HG03039 (cell line): ENCODE results near the gene CFAP91.

ENCODE experiments used
- ATAC-seq: cut with Tn5 transposase; IDR thresholded peaks from one replicate; pipeline ENCODE4 v1.9.1; 2021; ENCODE audit warnings: mild to moderate bottlenecking, moderate library complexity; ENCODE audit not compliant: unreplicated experiment

The CFAP91 gene

DNA sequence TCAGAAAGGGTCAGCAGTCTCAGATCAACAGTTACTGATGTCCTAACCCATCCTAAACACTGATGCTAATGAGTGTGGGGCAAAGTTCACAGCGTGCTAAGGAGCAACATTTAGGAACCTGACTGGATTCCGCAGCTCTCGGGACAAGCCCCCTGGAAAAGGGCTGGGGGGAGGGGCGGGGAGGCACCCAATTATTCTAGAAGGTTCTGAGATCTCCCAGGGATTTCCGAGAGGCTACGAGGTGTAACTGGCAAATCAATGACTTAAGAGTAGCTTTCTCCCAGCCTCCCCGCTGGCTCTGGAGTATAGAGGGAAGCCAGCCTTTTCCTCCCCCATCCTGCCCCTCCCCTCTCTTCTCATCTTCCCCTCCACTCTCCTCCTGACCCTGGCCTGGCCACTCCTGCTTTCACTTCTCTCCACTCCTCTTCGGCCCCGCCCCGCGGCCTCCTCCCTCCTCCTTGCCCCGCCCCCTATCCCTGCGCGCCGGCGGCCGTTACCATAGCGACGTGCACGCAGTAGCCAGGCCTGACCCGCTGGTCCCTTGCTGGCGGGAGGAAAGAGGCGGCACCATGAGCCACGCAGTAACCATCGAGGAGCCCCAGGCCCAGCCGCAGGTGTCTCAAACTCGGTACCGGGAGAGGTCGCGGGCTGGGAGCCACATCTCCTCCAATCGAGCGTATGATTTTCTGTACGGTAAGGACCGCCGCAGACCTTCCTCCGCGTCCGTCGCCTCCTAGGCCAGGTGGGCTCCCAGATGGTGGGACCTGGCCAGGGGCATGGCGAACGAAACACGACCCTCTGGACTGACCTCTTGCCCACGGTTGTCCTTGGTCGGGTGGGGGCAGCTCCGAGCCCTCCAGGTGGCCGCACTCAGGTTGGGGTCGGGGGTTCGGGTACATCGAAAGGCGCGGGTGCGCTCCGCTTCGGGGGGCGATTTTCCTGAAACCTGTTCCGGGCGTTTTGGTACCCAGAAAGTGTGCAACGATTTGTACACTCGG lies at the start of gene CFAP91:
CFAP91 (plus strand) TSS at position 493 of the 998 bp plus-strand sequence; CDS start at position 570, 77 bp downstream.
- peak; percentile 89 for ATAC-seq

- no peak for ATAC-seq
These were observed 48.9 kb upstream of the CFAP91 start for GRCh38 chr3:119653876-119654275.

GRCh38 chr3:119657887-119658702 lies 44.7 kb upstream of the CFAP91 start:
- ATAC-seq: no peak

DNA sequence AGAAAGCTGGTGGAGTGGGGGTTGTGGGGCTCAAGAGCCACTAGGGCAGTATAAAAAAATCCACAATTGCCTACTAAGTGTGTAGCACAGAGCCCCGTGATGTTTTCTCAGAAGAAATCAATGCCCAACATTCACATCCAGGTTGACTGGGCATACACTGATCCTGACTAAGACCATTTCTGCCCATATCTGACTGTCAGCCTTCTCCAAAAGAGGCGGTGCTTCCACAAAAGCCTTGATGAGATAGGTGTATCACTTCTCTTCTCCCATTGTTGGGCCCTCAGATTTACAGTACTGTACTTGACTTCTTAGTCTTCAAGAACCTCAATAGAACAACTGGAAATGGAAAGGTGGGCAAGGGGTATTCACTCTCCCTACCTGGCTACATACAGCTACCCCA lies 43.8 kb upstream of the CFAP91 start:
- no peak for ATAC-seq

DNA sequence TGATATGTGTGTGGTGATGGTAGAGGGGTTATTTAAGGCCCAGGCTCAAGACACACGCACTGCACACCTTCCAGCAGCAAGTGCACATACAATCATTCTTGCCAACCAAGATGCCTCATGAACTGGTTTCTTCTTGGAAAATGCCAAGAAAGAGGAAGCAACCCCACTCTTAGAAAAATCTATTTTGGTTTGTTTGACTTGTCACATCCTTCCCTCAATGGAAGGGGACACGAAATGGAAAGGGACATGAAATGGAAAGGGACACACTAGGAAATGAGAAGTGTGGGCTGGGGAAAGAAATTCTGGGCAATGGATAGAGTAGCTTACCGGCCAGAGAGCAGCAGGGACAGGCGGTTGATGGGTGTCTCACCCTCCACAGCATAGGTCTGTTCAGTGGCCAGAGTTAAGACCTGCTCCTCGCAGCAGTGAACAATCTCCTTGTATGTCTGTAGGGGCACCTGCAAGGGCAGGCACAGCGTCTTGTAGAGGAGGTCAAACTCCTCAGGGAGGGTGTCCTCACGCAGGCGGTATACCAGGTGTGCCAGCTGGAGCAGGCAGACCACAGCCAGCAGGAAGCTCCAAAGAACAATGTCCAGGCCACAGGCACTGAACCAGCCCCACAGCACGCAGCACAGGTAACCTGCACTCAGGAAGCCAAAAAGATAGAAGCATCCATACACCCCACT lies 43.1 kb upstream of the CFAP91 start:
- no peak for ATAC-seq

DNA sequence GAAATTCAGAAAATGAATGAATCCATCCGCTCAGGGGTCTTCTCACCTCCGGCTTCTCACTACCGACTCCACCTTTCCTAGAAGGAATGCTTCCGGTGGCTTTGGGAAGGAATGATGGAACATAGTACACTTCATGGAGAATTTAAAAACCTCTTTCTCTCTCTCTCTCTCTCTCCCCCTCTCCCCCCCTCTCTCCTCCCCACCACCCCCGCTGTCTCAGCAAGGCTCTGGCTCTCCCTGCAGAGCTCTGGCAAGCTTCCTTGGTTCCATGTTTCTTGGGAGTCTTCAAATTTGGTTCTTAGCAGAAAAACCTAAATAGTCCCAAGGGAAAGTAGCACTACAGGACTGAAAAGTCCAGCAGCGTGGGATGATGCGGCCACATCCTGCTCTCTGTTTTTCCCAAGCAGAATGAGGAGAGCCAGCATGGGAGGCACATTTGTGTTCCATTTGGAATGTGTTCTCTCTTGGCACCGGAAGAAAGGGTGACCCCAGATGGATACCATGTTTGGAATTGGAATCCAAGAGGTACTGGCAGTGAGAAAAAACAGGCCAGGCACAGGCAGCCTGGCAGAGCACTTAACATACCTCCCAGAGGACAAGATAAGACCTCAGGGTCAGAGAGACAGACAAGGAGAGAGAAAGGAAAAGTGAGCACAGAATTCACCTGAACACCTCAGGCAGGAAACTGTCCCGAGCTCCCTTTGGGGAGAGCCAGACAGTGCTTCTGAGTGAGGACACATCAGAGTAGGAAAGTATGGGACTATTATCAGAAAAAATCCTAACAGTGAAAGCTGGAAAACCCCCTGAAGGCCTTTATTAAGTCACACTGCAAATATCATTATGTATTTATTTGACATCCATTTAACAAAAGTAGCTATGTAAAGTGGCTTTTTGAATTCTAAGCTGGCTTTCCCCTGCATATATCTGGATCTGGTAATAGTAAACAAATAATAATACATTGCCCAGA lies 42.1 kb upstream of the CFAP91 start, which contains the start of gene POPDC2:
POPDC2 (minus strand) TSS at position 116 of the 967 bp plus-strand sequence. CDS start 166 bp downstream, outside the sequence.
- ATAC-seq: no peak

DNA sequence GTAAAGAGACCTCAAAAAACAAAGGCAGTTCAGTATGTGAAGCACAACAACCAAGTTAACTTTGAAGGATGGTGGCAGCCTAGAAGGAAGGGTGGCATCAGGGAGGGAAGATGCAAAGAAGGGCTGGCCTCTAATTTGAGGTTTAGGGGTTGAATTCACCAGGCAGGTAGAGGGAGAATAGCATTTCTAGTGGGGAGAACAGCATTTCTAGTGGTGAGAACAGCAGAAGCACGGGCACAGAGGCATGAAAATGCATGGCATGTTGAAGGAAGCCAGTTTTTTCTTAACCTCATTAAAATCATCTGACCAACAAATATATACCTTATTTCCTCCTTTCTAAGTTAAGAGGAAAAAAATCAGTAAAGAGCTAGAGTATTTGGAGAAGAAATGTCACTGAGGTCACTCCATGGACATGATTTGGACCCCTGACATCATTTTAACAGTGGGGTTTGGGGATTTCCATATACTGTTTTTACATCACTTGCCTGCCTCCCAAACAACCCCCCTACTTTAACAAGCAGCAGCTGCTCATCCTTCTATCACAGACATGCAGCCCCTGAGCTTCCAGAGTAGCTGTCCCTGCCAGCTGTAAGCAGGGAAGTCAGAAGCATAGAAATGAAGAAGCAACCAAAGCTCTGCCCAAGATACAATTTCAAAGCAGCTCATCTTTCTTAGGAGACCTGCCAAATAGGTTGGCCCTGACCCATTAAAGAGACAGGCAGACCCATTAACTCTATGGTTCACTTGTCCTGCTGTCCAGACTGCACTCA lies 40.0 kb upstream of the CFAP91 start:
- ATAC-seq: no peak

- no peak for ATAC-seq
These were observed 38.9 kb upstream of the CFAP91 start for GRCh38 chr3:119663885-119664284.

GRCh38 chr3:119664370-119664769 lies 38.5 kb upstream of the CFAP91 start:
- no peak for ATAC-seq

- ATAC-seq: no peak
These were observed 37.9 kb upstream of the CFAP91 start for GRCh38 chr3:119664850-119665379.

GRCh38 chr3:119665954-119666559 lies 36.8 kb upstream of the CFAP91 start:
- ATAC-seq: no peak

GRCh38 chr3:119669906-119670570 lies 32.8 kb upstream of the CFAP91 start:
- ATAC-seq: no peak

DNA sequence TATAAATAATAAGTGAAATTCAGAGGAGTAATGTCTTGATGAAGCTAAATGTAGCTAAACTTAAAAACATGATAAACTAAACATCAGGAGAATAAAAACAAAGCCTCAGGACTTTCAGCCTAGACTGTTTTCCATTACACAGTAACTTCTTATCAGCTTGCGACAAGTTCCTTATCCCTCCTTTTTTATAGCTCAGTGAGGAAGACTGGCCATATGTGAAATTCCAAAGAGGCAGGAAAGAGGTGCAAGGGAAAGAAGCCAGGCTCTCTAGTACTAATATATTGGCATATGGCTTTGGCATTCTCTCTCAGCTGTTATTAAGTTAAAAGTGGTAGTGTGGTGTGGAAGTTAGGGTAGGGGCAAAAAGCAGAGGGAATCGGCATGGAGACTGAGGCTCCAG lies 30.0 kb upstream of the CFAP91 start:
- no peak for ATAC-seq

GRCh38 chr3:119673875-119674274 lies 28.9 kb upstream of the CFAP91 start:
- no peak for ATAC-seq

GRCh38 chr3:119675188-119675874 lies 27.5 kb upstream of the CFAP91 start:
- ATAC-seq: no peak

GRCh38 chr3:119676020-119676419 lies 26.8 kb upstream of the CFAP91 start:
- no peak for ATAC-seq
